CD14-positive monocyte (primary cell): ENCODE results near the gene DNAAF5. TPM values are rescaled to one million over a fixed set of nuclear protein-coding genes. Genes with fewer than 3 reads are reported as not detected.

ENCODE experiments used
- DNase-seq, 3 donors: peaks; one replicate each; pipeline ENCODE4 v3.0.0-alpha.2; 2011 to 2022
- H2AFZ ChIP-seq: 2 replicates; pipeline ENCODE4 v1.6.0; 2012; ENCODE audit warnings: mild to moderate bottlenecking, low read depth, low read length, inconsistent platforms; ENCODE audit not compliant: insufficient read depth, poor library complexity, severe bottlenecking
- H3K27ac ChIP-seq, 2 donors: 1 replicate in 1 of 2; 2 replicates in 1 of 2; pipeline ENCODE4 v1.5.1; 2012 to 2013; ENCODE audit warnings: low read length in 2 of 2, control low read depth in 1 of 2, inconsistent platforms in 1 of 2, low read depth in 1 of 2, mild to moderate bottlenecking in 1 of 2
- H3K27me3 ChIP-seq, 2 donors: one replicate each; pipeline versions ENCODE4 v1.6.0 to v1.6.1; 2011 to 2013; ENCODE audit warnings: low read length in 2 of 2; ENCODE audit not compliant: control insufficient read depth in 2 of 2, insufficient read depth in 2 of 2
- H3K36me3 ChIP-seq, 2 donors: replicated peaks in 1 of 2; 1 replicate in 1 of 2; 2 replicates in 1 of 2; pipeline versions ENCODE4 v1.5.1 to v1.6.1; 2012 to 2013; ENCODE audit warnings: low read length in 2 of 2, control low read depth in 1 of 2, inconsistent platforms in 1 of 2, mild to moderate bottlenecking in 1 of 2; ENCODE audit not compliant: insufficient read depth in 2 of 2, control insufficient read depth in 1 of 2
- H3K4me1 ChIP-seq, 2 donors: 1 replicate in 1 of 2; 2 replicates in 1 of 2; pipeline versions ENCODE4 v1.5.1 to v1.6.1; 2012 to 2013; ENCODE audit warnings: low read length in 2 of 2, control low read depth in 1 of 2, inconsistent platforms in 1 of 2, mild to moderate bottlenecking in 1 of 2, moderate library complexity in 1 of 2; ENCODE audit not compliant: insufficient read depth in 2 of 2, control insufficient read depth in 1 of 2
- H3K4me2 ChIP-seq: replicated peaks from 2 replicates; pipeline ENCODE3; 2012; ENCODE audit warnings: low read length, moderate library complexity, mild to moderate bottlenecking; ENCODE audit not compliant: poor library complexity, severe bottlenecking; ENCODE audit errors: extremely low read depth
- H3K4me3 ChIP-seq, 3 experiments: fragments of 200-600 bp in 1 of 3; sonication (generic) in 1 of 3; replicated peaks in 1 of 3; 1 replicate in 2 of 3; 2 replicates in 1 of 3; pipeline ENCODE4 v1.5.1; 2011 to 2013; ENCODE audit warnings: low read length in 3 of 3, mild to moderate bottlenecking in 3 of 3, control low read depth in 2 of 3, low read depth in 2 of 3, inconsistent platforms in 1 of 3, moderate library complexity in 1 of 3
- H3K79me2 ChIP-seq: 2 replicates; pipeline ENCODE4 v1.6.0; 2012; ENCODE audit warnings: mild to moderate bottlenecking, control low read depth, inconsistent platforms, low read length, moderate library complexity; ENCODE audit not compliant: insufficient read depth
- H3K9ac ChIP-seq: 2 replicates; pipeline ENCODE4 v1.6.0; 2017; ENCODE audit warnings: low read length, mild to moderate bottlenecking; ENCODE audit not compliant: insufficient read depth, poor library complexity, severe bottlenecking
- H3K9me3 ChIP-seq, 2 donors: replicated peaks in 1 of 2; 1 replicate in 1 of 2; 2 replicates in 1 of 2; pipeline versions ENCODE4 v1.5.1 to v1.6.1; 2012 to 2013; ENCODE audit warnings: low read length in 2 of 2, control low read depth in 1 of 2; ENCODE audit not compliant: control insufficient read depth in 1 of 2, insufficient read depth in 1 of 2
- H4K20me1 ChIP-seq: 2 replicates; pipeline ENCODE4 v1.6.0; 2012; ENCODE audit warnings: mild to moderate bottlenecking, low read length, control low read depth, moderate library complexity; ENCODE audit not compliant: insufficient read depth
- H3K27ac Mint-ChIP-seq, 7 donors: one replicate each; pipeline ENCODE4 v1.8.0; 2020; ENCODE audit warnings: mild to moderate bottlenecking in 7 of 7, mixed read lengths in 7 of 7, moderate library complexity in 6 of 7, inconsistent platforms in 2 of 7
- H3K27me3 Mint-ChIP-seq, 3 donors: one replicate each; pipeline ENCODE4 v1.8.0; 2021 to 2022; ENCODE audit warnings: low read depth in 3 of 3, mild to moderate bottlenecking in 3 of 3, mixed read lengths in 3 of 3, moderate library complexity in 3 of 3, inconsistent platforms in 1 of 3
- H3K36me3 Mint-ChIP-seq, 2 donors: one replicate each; pipeline ENCODE4 v1.8.0; 2020; ENCODE audit warnings: mixed read lengths in 2 of 2, inconsistent platforms in 1 of 2, mild to moderate bottlenecking in 1 of 2
- H3K4me1 Mint-ChIP-seq: one replicate; pipeline ENCODE4 v1.8.0; 2020; ENCODE audit warnings: mild to moderate bottlenecking, mixed read lengths
- H3K4me3 Mint-ChIP-seq, 2 donors: one replicate each; pipeline ENCODE4 v1.8.0; 2020; ENCODE audit warnings: mild to moderate bottlenecking in 2 of 2, mixed read lengths in 2 of 2, moderate library complexity in 1 of 2
- H3K9me3 Mint-ChIP-seq, 7 donors: one replicate each; pipeline ENCODE4 v1.8.0; 2020 to 2022; ENCODE audit warnings: mixed read lengths in 7 of 7, mild to moderate bottlenecking in 6 of 7, moderate library complexity in 6 of 7, inconsistent platforms in 2 of 7
- WGBS: methylation state at CpG from one replicate; pipeline ENCODE4 v1.1.5; 2013; ENCODE audit warnings: missing lambda C conversion rate; ENCODE audit not compliant: insufficient coverage; 5-methylcytosine and 5-hydroxymethylcytosine counted together
- intact Hi-C, 2 donors: fragments of 100-400 bp; cut with micrococcal nuclease; formaldehyde crosslinking; loops; one replicate each; pipeline versions ENCODE4 v1.15.0 to v1.15.1; 2023
- polyA plus RNA-seq, 3 donors: library from polyadenylated mRNA; depleted of rRNA in 1 of 3; unstranded in 2 of 3; stranded (reverse) in 1 of 3; fragments of 300-500 nt in 2 of 3; fragments of >200 nt in 1 of 3; fragmentation: Illumina TruSeq in 2 of 3; gene quantifications; 1 replicate in 2 of 3; 2 replicates in 1 of 3; pipeline ENCODE4 v1.2.3, GENCODE V29; 2012 to 2021
- TF ChIP-seq, protein P1 (sequence below): fragments of 200-600 bp; IDR thresholded peaks from one replicate; pipeline ENCODE4 v1.8.0; 2022; ENCODE audit warnings: antibody characterized with exemption, mild to moderate bottlenecking

DNAAF5 gene
- polyA plus RNA-seq, 3 donors, result 1.2 to 9.6 (median 2.0) TPM

DNA sequence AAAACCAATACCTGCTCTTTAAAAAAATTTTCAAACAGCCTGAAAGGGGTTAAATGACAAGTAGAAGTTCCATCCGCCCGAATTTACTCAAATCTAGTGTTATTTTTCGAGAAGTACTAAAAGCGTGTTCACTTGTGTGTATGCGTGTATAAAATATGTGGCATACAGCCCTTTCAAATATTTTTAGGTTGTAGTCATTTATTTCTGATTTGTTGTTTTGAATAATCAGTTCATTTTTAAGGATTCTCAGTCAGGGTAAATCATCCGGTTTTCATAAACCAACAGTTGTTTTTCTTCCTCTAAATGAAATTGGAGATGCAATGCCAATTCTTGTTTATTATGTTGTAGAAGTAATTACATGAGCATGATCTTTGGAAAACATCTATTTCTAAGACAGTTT lies 98.9 kb downstream of the DNAAF5 start:
- Histone ChIP-seq H3K27ac (no peak overlapping the region), H3K9ac (no peak overlapping the region), H3K4me1 (no peaks in the 10 kb centered on the region), H3K79me2 (peaks cover 69% of the 10 kb centered on the region), H3K36me3 (peaks cover 0 to 33% of the 10 kb centered on the region in 2 donors), H2AFZ (no peak overlapping the region), H3K27me3 (peaks cover 0 to under 1% of the 10 kb centered on the region in 2 donors), H3K4me3 (no peak overlapping the region), H4K20me1 (peaks cover 100% of the 10 kb centered on the region), H3K9me3 (no peaks in the 10 kb centered on the region), H3K4me2 (no peak overlapping the region)
- Mint-ChIP-seq H3K4me3 (no peak overlapping the region), H3K36me3 (peaks cover 44 to 71% of the 10 kb centered on the region in 2 donors), H3K4me1 (peaks cover 9% of the 10 kb centered on the region), H3K27ac (no peak overlapping the region), H3K27me3 (peaks cover 8 to 30% (median 14%) of the 10 kb centered on the region in 3 donors), H3K9me3 (peaks cover 0 to 2% (median 0%) of the 10 kb centered on the region in 7 donors)
- no peak for DNase-seq
- TF ChIP-seq, protein P1, sequence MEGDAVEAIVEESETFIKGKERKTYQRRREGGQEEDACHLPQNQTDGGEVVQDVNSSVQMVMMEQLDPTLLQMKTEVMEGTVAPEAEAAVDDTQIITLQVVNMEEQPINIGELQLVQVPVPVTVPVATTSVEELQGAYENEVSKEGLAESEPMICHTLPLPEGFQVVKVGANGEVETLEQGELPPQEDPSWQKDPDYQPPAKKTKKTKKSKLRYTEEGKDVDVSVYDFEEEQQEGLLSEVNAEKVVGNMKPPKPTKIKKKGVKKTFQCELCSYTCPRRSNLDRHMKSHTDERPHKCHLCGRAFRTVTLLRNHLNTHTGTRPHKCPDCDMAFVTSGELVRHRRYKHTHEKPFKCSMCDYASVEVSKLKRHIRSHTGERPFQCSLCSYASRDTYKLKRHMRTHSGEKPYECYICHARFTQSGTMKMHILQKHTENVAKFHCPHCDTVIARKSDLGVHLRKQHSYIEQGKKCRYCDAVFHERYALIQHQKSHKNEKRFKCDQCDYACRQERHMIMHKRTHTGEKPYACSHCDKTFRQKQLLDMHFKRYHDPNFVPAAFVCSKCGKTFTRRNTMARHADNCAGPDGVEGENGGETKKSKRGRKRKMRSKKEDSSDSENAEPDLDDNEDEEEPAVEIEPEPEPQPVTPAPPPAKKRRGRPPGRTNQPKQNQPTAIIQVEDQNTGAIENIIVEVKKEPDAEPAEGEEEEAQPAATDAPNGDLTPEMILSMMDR, result no peak
- 96% methylated on average over 5 of the region's 6 CpGs for WGBS
- intact Hi-C loops, result no loop called here

DNA sequence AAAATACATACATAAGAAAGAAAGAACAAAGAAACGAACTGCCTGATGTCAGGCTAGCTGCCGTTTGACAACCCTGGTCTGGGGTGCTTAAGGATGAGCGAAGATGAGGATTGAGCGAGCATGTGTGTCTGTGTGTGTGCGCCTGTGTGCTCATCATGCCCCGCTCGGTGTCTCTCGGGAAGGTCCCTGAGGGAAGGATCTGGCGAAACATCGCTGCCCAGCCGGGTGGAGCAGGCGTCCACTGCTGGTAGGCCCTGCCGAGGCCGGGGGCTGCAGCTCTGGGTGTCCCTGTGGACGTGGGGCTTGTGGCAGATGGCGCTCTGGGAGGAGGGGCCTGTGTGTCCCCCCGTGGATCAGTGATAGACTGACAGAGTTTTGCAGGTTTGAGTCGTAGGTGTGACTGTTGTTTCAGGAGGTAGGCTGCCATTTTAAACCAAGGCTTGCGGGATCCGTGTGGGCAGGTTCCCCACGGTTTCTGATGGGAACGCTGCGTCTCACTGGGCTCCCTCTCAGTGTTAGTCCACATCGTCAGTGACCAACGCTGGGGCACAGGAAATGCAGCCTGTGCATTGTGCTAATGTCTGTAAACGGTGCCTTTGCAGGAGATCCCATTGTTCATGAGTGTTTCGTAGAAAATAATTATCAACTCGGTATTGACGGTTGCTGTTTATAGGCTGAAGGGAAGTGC lies 99.9 kb downstream of the DNAAF5 start:
- Mint-ChIP-seq H3K27ac (no peak overlapping the region), H3K9me3 (peaks cover 0 to 2% (median 0%) of the 10 kb centered on the region in 7 donors), H3K4me3 (no peak overlapping the region), H3K27me3 (peaks cover 8 to 34% (median 15%) of the 10 kb centered on the region in 3 donors), H3K36me3 (peaks cover 41 to 63% of the 10 kb centered on the region in 2 donors), H3K4me1 (peaks cover 13% of the 10 kb centered on the region)
- H3K9ac ChIP-seq, result no peak overlapping the region
- H3K79me2 ChIP-seq, result peaks cover 72% of the 10 kb centered on the region
- peaks cover 5 to 10% of the 10 kb centered on the region in 2 donors for H3K4me1 ChIP-seq
- TF ChIP-seq, protein P1, result no peak
- peaks cover 0 to 33% of the 10 kb centered on the region in 2 donors for H3K36me3 ChIP-seq
- DNase-seq, result no peak
- no peaks in the 10 kb centered on the region for H3K27me3 ChIP-seq
- H3K9me3 ChIP-seq, result no peaks in the 10 kb centered on the region
- H3K27ac ChIP-seq, result no peak overlapping the region
- H2AFZ ChIP-seq, result no peak overlapping the region
- no peak overlapping the region for H3K4me3 ChIP-seq
- intact Hi-C loops, result no loop called here
- H3K4me2 ChIP-seq, result no peak overlapping the region
- H4K20me1 ChIP-seq, result peaks cover 100% of the 10 kb centered on the region
- 90% methylated on average over 26 of the region's 29 CpGs for WGBS
